HG02588 (cell line): ENCODE results near the gene ATP6V0A4.
"Not testable (repeated sequence)": the region's sequence is repeated elsewhere in the genome, so short reads cannot be mapped to it uniquely, and the experiment has no call there.

Experiments
- ATAC-seq: cut with Tn5 transposase; IDR thresholded peaks from one replicate; pipeline ENCODE4 v1.9.1; 2021; ENCODE audit warnings: mild to moderate bottlenecking, moderate library complexity; ENCODE audit not compliant: unreplicated experiment

The ATP6V0A4 gene

GRCh38 chr7:138804618-138805017 lies 6.6 kb upstream of the ATP6V0A4 start:
- ATAC-seq = no peak

DNA sequence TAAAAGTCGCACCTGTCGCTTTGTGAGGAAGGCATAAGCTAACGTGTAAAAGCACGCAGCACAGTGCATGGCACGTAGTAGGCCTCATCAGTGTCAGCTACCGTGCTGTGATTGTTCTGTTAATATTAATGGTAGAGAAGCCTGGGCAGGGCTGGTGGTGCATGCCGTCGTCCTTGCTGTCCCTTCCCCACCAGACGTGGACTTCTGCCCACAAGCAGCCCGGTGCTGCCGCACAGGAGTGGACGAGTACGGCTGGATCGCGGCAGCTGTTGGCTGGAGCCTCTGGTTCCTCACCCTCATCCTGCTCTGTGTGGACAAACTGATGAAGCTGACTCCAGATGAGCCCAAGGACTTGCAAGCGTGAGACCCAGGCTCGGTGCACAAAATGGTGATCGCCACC lies 4.7 kb upstream of the ATP6V0A4 start:
- no peak for ATAC-seq

DNA sequence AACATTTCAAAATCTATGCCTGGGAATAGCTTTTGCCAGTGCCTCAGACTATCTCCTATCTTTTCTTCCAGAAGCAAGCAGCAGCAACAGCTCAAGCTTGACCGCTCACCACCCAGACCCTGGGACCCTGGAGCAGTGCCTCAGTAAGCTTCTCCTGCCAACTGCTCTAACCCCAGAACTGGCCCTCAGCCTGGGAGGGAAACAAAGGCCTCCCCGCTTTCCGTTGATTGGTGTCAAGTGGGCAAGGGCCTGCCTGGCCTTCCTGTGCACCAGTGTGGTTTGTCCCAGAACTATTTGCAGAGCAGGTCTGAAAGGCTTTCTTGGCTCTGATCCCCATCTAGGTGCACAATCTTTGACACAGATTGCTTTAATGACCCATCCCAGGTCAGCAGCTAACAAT lies 3.3 kb upstream of the ATP6V0A4 start:
- ATAC-seq = no peak

GRCh38 chr7:138799336-138800000 lies 1.5 kb upstream of the ATP6V0A4 start:
- no peak for ATAC-seq

- no peak for ATAC-seq
Measured at GRCh38 chr7:138798836-138799235, 840 bp upstream of the ATP6V0A4 start.

- not testable (repeated sequence) for ATAC-seq
Measured at GRCh38 chr7:138797046-138797445, 950 bp downstream of the ATP6V0A4 start.

DNA sequence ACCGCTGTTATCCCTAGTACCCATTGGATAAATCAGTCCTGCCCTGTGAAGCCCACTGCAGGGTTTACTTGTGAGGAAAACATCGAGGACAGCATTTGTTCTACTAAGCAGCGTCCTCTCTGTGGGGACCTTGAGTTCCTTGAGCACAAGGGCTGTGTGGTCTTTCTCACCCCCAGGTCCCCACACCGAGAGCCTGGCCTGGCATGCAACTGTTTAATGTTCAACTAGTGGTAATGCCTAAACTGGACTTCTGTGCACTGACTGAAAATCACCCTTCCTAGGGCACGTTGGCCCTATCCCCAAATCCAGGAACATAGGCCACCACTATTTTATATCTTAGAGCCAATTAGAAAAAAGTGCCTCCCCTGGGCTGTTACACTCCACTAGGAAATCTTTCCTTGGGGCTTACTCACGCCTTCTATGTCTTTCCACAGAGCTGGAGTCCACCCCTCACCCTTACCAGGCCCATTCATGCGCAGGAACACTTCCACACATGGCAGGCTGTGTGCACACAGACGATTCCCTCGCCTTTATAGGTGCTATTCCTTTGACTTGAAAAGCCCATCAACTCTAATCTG lies 1.9 kb downstream of the ATP6V0A4 start:
- ATAC-seq = no peak

- ATAC-seq = no peak
Measured at GRCh38 chr7:138785587-138786437, 12.2 kb downstream of the ATP6V0A4 start.

DNA sequence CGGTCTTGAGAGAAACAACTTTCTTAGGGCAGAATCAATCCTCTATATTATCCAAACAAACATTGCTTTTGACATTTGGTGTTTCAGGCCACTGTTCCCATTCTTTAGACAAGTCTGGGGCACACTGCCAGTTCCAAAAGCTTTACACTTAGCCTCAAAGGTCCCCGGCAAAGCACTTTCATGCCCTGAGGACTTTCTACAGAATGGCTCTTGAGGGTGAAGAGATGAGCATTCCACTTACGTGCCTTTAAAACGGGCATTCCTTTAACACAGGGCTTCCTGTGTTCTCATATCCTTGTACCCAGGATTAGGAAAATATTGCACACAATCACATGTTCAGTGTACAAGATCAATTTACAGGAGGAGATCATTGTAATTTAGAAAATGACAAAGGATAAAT lies 13.3 kb downstream of the ATP6V0A4 start:
- no peak for ATAC-seq

- ATAC-seq = no peak
Measured at GRCh38 chr7:138781004-138781403, 17.0 kb downstream of the ATP6V0A4 start.

DNA sequence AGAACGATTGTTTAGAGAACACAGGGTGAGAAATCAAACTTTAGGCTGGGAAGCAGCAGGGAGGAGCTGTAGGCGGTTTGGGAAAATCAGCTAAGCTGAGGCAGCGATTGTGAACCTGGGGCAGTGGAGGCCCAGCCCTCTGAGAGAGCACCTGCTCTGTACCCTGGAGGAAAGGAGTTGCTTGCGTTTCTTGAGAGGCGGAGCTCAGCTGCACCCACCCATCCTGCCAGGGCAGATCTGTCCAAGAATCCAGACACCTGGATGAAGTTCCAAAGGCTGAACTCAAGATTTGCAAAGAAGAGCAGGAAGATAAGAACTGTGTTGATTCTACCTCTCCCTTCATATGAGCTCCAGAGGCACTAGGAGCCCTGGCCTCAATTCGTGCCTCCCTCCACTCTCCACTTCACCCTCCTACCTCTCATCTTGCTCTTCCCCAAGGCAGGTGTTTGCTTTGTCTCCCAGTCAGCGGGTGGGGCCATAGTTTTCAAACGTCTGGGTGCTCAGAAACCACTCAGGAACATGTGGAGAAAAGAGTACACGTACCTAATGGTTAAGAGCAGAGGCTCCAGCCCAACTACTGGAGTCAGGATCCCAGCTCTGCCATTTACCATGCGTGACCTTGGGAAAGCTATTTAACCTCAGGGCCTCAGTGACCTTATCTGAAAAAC lies 21.7 kb downstream of the ATP6V0A4 start:
- ATAC-seq = no peak

DNA sequence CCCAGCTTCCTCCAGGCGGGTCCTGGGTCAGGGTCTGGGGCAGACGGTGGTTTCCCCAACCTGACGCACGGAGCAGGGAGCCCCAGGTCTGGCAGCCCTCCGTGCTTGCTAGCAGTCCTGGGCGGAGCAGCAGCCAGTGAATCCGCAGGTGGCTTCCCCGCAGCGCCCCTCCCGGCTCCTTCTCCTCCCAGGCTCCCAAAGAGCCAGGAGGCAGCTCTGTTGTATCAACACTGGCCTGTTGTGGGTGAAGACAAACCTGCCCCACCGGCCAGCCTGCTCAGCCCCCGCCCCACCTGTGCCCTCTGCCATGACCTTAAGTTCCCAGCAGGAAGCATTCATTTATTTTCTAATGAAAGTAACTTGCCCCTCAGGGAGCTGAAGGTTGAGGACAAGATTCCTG lies 24.2 kb downstream of the ATP6V0A4 start:
- ATAC-seq = no peak

DNA sequence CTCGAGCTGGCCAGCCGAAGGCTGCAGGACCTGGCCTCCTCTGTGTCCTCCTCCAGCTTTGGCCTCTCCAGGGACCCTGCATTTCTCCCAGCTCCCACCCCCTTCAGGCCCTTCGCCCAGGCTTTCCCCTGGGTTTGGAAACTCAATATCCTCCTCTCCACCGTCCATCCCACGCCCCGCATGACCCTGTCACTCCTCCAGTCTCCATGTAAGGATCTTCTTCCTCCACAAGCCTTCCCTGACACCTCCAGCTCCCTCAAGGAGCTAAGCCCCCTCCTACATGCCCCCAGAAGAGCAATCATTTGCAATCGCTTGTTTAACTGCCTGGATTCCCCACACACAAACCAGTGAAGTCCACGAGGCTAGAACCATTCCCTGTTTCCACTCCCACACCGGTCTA lies 24.8 kb downstream of the ATP6V0A4 start:
- ATAC-seq = no peak

- ATAC-seq = no peak
Measured at GRCh38 chr7:138770904-138771303, 27.1 kb downstream of the ATP6V0A4 start.

- no peak for ATAC-seq
Measured at GRCh38 chr7:138768241-138768640, 29.8 kb downstream of the ATP6V0A4 start.

DNA sequence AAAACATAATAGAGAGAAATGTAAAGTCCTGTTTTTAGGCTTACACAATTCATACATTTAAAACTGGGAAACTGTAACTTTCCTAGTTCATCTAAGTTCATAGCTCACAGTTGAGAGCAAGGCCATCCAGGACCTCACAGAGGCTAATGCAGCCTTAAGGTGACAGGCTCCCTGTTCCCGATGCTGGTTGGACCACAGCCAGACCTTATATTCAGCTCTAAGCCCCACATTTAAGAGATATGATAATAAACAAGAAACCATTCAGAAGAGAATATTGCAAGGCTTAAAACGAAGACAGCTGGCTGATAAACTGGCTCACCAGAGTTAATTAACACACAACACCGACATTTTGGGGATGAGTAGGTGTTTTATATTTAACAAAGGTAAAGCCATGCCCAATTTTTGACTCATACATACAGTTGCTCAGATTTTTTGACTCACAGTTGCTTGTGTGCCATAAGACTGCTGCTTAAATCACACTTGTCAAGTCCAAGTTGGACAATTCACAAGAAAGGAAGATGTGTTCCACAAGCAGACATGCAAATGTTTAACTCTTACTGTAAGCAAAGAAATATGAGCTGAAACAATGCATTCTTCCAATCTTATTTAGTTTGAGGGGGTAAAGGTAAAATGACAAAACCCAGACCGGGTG lies 41.3 kb downstream of the ATP6V0A4 start:
- no peak for ATAC-seq

DNA sequence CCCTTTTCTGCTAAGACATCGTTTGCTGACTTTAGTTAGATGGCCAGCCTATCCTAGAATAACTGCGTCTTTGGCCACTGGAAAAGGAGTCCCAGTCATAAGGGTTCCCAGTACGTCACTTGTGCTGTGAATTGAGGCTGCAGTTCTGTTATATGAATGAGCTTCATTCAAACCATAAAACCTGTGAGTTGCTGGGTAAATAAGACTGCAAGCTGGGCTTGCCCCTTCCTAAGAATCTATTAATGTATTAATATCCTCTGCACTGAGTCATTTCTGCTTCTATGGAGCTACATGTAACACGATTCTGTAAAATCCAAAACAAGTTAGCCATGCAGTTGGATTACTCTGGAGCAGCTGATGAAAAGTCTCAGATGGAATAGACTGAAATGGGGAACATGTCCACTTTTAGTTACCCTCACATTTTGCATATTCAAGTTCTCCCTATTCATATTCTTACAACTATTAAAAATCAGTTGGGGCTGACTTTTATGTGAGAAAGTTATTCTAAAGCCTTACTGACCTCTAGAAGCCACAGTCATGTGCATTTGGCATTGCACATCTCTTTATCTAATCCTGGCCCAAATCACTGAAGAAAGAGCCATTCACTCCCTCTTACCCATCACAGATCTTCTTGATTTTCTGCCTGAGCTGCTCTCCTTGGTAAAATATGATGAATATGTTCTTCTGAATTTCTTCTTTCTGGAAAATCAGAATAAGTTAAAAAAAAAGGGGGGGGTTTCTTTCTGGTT lies 42.0 kb downstream of the ATP6V0A4 start:
- ATAC-seq = no peak

GRCh38 chr7:138755331-138755747 lies 42.7 kb downstream of the ATP6V0A4 start:
- ATAC-seq = no peak

DNA sequence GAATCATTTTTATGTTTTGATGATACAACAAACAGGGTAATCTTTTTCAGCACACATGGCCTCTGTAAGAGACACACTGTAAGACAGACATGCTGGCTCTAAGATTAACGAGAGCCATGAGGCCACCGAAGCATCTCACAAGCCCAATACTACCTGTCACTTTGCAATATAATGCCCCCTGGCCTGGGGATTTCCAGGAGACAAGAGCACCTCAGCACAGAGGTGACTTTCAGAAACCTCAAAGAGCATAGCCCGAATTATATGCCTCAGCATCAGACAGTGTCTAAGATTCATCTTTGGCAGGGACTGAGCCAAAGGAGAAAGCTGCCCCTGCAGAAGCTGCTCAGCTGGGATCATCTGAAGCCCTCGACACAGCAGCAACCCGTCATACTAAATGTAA lies 44.4 kb downstream of the ATP6V0A4 start:
- ATAC-seq = no peak

- ATAC-seq = no peak
Measured at GRCh38 chr7:138753150-138753518, 44.9 kb downstream of the ATP6V0A4 start.
